NCI-H526 treated with DMSO at 0.1 percent for 48 hours (cell line): ENCODE measurements around the gene NEDD4L.
A peak's percentile ranks its signal among the peaks of the same experiment; 100 is the strongest.

ENCODE experiments used
- DNase-seq: peaks from one replicate; lab custom pipeline; 2025; lab: John Stamatoyannopoulos, UW

NEDD4L gene

GRCh38 chr18:58398648-58399398 lies 354.8 kb downstream of the NEDD4L start:
- DNase-seq: no peak

GRCh38 chr18:58400331-58400870 lies 356.4 kb downstream of the NEDD4L start:
- DNase-seq: no peak

DNA sequence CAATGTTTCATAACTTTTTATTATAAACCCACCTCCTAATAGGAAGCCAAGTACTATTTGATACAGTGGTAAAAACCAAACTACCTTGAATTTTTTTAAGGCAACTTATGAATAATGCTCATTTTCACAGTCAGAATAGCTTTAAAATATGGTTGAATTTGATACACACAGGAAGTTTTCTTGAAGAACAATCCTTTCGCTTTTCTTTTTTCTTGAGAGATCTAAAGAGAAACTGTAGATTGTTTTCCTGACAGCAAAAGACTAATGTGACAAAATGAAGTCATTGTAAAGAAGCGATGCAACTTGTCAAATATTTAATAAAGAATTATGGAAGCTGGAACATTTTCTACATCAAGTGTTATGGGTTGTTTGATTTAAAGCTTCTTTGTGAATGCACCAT lies 357.2 kb downstream of the NEDD4L start:
- no peak for DNase-seq

GRCh38 chr18:58402247-58402646 lies 358.2 kb downstream of the NEDD4L start:
- peak; percentile 23 for DNase-seq

- DNase-seq: no peak
These were observed 359.1 kb downstream of the NEDD4L start for GRCh38 chr18:58402951-58403702.

GRCh38 chr18:58403799-58404455 lies 359.9 kb downstream of the NEDD4L start:
- DNase-seq: no peak

DNA sequence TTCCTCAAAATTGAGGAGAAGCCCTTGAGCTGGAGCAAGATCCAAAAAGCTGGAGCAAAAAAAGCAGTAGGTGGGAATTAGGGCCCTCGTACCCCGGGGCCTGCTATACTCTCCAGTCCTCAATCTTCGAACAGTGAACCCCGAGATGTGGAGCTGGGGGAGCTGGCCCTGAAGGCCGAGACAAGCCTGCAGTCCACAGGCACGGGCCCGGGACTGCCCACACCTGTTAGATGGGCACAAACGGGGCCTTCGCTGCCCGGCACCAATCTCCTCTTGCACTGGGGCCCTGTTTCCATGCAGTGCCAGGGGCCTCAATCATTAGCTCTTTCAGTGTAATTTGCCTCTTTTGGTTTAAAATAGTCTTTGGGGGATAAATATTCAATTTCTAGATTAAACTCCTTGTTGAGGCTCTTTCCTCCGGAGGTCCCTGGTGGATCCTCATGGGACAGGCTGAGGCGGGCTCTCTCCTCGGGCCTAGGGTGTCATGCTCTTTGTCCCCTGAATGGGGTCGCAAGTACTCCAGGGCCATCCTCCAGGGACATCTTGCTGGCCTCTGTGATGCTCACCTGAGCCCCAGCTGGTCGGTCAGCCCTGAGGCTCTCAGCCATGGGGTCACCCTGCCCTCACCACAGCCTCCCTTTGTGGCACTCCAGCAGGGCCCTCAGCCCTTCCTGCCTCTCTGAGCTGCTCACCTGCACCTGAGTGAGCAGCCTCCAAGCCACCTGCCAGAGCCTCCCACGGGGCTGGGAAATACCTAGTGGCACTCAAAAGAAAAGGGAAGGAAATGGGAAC lies 361.3 kb downstream of the NEDD4L start:
- DNase-seq: no peak

DNA sequence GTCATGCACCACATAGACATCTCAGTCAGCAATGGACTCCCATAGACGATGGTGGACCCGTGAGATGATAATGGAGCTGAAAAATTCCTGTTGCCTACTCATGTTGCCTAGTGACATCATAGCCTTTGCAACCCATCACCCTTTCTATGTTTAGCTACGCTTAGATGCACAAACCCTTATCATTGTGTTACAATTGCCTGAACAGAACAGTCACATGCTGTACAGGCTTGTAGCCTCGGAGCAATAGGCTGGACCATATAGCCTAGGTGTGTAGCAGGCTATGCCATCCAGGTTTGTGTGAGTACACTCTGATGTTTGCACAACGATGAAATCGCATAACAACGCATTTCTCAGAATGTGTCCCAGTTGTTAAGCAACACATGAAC lies 363.2 kb downstream of the NEDD4L start:
- no peak for DNase-seq

DNA sequence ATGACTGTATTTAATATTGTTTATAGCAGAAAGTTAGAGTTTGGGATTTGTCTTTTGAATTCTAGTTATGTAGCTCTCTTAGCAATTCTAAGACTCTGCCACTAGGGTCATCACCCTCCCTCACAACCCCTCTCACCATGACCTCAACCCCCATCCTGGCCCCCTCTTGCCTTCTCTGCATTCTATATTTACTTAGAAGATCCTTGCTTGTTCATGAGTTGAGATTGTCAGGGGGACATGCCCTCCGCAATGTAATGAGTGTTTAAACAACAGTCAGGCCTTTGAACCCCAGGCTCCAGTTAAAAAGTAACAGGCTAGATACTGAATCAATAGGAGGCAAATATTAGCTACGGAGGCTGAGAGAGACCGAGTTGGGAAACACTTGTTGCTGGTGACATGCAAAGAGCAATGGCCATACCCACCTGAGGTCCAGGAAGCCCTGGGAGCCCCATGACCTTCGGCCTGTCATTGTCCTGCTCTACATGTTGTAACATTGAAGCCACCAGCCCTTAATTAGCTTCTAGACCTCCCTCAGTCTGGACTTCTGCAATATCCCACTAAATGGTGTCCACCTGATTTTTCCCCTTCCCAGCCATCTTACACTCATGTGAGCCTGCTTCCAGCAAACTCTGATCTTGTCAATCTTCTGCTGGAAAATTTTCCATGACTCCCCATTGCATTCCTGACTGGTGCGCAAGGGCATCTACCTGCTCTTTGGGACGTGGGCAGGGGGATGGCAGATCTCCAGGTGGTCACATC lies 363.8 kb downstream of the NEDD4L start:
- DNase-seq: no peak

DNA sequence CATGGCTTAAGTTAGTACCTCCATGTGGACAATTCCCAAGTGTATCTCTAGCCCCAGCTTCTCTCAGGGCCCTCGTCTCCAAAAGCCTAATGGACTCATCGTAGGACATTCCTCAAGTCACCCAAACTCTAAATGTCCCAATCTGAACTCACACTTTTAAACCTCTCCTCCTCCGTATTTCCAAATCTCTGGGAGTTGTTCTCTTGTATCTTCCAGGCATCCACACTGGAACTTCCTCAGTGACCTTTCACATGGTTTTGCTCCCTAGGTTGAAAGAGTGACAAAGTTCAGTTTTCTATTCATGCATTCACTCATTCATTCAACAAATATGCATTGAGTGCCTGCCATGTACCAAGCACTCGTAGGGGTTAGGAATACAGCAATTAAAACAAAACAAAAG lies 364.6 kb downstream of the NEDD4L start:
- no peak for DNase-seq

DNA sequence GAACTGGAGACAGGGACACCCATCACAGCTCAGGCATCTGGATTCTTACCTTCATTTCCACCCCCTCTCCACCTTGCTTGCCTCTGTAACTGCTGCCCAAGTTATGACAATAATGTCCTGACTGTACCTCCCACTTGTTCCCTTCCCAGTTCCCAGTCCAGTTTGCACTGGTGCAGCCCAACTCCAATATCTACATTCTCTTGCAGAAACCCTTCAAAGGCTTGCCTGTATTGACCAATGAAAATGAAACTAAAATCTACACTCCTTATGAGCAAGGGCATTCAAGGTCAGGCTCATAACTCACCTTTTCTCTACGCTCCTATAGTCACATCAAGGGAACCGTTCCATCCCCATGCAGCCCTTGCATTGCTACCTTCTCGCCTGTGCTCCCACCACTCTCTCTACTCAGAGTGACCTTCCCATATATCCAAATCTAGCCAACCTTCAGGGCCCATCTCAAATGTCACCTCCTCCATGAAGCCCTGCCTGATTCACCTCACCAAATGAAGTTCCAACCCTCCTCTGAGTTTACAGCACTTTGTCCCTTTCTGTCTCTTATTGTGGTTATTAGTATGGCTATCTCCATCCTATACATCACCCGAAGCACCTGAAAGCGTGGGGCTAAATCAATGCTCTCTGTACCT lies 365.9 kb downstream of the NEDD4L start:
- no peak for DNase-seq

DNA sequence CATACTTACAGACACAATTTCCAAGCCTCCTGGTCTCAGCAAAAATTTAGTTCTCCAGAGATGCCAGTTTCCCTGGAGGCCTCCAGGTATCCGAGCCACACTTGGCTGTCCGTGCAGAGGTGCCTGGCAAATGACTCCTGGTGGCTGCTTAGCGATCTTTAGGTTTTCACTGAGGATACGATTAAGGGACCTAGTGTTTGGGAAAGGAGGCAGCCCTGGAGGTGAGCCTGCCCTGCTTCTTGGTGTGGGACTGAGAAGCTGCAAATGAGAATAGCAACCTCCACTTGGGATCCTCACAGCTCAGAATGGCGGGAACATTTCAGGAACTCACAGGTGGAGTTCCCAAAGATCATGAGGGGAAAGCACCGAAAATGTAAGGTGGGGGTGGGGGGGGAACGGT lies 367.3 kb downstream of the NEDD4L start:
- no peak for DNase-seq

DNA sequence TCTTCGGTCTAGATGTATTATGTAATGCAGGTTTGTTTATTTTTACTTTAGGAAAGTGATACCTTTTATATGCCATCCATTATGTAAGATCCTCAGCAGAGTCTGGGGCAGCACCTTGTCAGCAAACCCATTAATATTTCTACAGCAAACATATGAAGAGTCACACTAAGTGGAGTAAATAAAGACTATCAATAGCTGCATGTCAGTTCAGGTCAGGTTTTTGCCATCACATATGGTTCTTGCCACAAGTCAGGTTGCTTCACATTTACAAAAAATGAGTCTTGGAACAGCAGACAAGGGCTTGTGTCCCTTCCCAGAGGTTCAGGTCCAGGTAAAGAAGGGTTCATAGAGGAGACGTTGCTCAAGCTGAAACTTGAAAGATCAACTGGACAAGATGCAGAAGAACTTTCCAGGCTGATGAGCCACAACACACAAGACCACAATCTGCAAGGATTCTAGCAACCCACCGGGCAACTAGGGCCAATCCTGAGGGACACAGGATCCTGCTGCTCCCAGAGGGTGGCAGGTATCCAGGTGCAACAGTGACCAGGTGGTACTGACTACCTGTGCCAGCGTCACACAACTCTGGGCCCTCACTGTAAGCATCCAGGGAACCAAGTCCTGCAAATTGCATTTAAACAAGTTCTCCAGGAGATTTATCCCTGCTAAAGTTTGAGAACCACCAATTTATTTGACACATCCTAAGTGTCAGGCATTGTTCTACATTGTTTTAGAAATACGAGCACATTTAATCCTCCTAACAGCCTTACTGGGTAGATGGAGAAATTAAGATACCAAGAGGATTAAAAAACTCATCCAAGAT lies 369.0 kb downstream of the NEDD4L start:
- DNase-seq: no peak

- no peak for DNase-seq
These were observed 369.9 kb downstream of the NEDD4L start for GRCh38 chr18:58413667-58414628.

DNA sequence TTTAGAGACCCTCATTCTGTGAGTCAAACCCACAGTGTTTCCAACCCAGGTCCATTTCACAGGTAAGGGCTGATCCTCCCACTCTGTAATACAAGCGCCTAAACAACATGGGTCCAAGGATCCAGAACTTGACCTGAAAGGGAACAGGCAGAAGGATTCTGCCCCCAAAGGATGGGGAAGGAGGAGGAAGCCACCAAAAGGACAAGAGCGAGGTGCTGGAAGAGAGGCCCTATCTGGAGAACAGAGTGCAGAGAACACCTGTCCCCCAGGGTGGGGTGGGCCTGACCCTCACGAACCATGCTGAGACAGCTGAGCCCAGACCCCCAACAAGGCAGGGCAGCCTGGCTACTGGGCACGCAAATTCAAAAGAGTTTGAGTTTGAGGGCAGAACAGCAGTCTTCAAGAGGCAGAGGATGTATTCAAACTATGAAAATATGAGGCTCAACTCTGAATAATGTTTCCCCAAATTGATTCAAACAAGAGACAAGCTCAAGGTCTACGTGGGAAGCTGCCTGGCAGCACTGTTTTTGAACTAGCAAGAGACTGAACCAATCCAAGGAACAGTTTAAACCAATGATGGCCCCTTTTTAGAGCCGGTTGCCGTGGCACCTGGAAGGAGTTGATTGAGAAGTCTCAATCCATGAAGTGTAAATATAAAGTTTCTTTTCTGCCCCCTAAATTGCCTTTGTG lies 372.1 kb downstream of the NEDD4L start:
- DNase-seq: no peak

DNA sequence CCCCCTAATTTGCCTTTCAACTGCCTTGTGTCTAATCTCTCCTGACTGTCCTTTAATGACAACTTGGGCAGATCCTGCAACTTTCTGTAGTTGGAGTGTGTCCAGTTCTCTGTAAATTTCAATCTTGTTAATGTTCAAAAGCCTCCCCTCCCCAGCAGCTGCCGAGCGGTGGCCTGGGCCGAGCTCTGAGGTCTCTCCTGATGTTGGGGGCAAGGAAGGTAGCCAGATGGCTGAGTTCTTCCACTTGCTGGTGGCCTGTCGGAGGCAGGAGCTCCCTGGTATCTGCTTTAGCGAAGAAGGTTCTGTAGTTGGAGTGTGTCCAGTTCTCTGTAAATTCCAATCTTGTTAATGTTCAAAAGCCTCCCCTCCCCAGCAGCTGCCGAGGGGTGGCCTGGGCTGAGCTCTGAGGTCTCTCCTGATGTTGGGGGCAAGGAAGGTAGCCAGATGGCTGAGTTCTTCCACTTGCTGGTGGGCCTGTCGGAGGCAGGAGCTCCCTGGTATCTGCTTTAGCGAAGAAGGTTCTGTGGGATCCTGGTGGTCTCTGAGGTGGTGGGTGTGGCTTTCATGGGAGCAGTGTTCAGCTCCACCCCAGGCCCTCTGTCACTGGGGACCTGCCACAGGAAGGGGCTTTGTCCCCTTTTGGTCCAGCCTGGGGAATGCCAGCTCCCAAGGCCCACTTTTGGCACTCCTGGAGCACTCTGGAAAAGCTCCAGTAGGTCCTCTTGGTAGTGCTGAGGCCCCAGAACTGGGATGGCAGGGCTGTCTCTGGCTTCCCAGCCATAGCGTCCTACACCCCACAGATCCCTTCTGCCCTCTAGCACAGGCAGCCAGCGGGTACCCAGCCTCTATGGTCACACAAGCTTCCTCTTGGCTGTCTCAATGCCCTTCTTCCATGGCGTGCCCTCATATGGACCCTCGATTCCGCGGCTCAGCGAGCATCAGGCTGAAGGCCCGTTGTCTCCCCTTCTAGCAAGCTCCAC lies 373.0 kb downstream of the NEDD4L start:
- no peak for DNase-seq

DNA sequence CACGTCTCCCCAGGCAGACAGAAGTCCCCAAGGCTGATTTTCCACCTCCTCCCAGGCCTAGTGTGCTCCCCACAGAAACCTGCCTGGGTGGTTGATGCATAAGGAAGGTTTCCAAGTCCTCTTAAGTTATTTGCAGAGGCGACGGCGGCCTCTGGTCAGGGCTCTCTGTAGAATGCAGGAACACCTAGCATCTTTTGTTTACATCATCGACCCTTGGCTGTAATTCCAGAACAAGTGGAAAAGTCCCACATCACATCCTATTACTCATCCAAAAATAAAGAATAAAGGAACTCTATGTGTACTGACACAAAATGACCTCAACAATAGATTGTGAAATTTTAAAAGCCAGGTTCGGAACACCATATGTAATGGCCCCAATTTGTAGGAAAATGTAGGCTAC lies 373.7 kb downstream of the NEDD4L start:
- no peak for DNase-seq
